H1 (cell line): ENCODE measurements around the gene COLEC12. TPM values are rescaled to one million over a fixed set of nuclear protein-coding genes. Genes with fewer than 3 reads are reported as not detected.

Experiments used
- CTCF ChIA-PET: fragments of 300-600 bp; sonication (Branson Sonifier 250); formaldehyde crosslinking; loops from one replicate; lab custom pipeline; 2021; ENCODE audit not compliant: partially characterized antibody; lab: Charles Lee
- POLR2A ChIA-PET: fragments of 300-600 bp; sonication (Branson Sonifier 250); formaldehyde crosslinking; loops from one replicate; lab custom pipeline; 2021; ENCODE audit warnings: inconsistent platforms; ENCODE audit not compliant: partially characterized antibody; lab: Charles Lee
- DNase-seq, 2 experiments: peaks; one replicate each; pipeline versions ENCODE4 v3.0.0 to v3.0.0-alpha.2; 2010 to 2022; ENCODE audit warnings: low spot score in 2 of 2, low read depth in 1 of 2, mixed read lengths in 1 of 2
- FAIRE-seq: peaks from 2 replicates; lab custom pipeline; 2011; peaks lifted over from hg19 to GRCh38; lab: Jason Lieb, UNC
- H2AFZ ChIP-seq: 2 replicates; pipeline ENCODE4 v1.8.1; 2012; ENCODE audit warnings: low read length, inconsistent platforms
- H2AK5ac ChIP-seq: 2 replicates; pipeline ENCODE4 v1.6.1; 2013; ENCODE audit warnings: low read depth, low read length
- H2BK120ac ChIP-seq: replicated peaks from 2 replicates; pipeline ENCODE3; 2013; ENCODE audit warnings: low read depth, low read length, inconsistent platforms
- H2BK12ac ChIP-seq: 2 replicates; pipeline ENCODE4 v1.6.1; 2013; ENCODE audit warnings: low read depth, low read length
- H2BK15ac ChIP-seq: 2 replicates; pipeline ENCODE4 v1.6.1; 2013; ENCODE audit warnings: low read length
- H2BK20ac ChIP-seq: 2 replicates; pipeline ENCODE4 v1.6.1; 2013; ENCODE audit warnings: low read length
- H2BK5ac ChIP-seq: 2 replicates; pipeline ENCODE4 v1.6.1; 2013; ENCODE audit warnings: low read depth, low read length
- H3K14ac ChIP-seq: 2 replicates; pipeline ENCODE4 v1.6.1; 2013; ENCODE audit warnings: inconsistent platforms; ENCODE audit not compliant: insufficient read length
- H3K18ac ChIP-seq: 2 replicates; pipeline ENCODE4 v1.6.1; 2013; ENCODE audit warnings: low read length; ENCODE audit errors: extremely low read depth
- H3K23ac ChIP-seq: 2 replicates; pipeline ENCODE4 v1.6.1; 2013; ENCODE audit warnings: inconsistent platforms; ENCODE audit not compliant: insufficient read length
- H3K23me2 ChIP-seq: 2 replicates; pipeline ENCODE4 v1.6.1; 2013; ENCODE audit warnings: low read depth, low read length
- H3K27ac ChIP-seq: 2 replicates; pipeline ENCODE4 v1.6.1; 2011; ENCODE audit warnings: low read depth, low read length, inconsistent platforms
- H3K27me3 ChIP-seq, 4 experiments: replicated peaks in 1 of 4; 1 replicate in 1 of 4; 2 replicates in 3 of 4; pipeline versions ENCODE4 v1.6.1 to v1.8.1; 2011 to 2013; ENCODE audit warnings: low read length in 3 of 4, mild to moderate bottlenecking in 3 of 4, inconsistent platforms in 2 of 4, mixed read lengths in 2 of 4, moderate library complexity in 1 of 4; ENCODE audit not compliant: control insufficient read depth in 3 of 4, insufficient read depth in 3 of 4; ENCODE audit errors: extremely low read depth in 1 of 4
- H3K36me3 ChIP-seq, 4 experiments: 2 replicates each; pipeline versions ENCODE4 v1.6.1 to v1.8.1; 2011 to 2013; ENCODE audit warnings: mild to moderate bottlenecking in 4 of 4, low read length in 3 of 4, moderate library complexity in 2 of 4, control low read depth in 1 of 4, inconsistent platforms in 1 of 4; ENCODE audit not compliant: insufficient read depth in 4 of 4, control insufficient read depth in 2 of 4
- H3K4ac ChIP-seq: replicated peaks from 2 replicates; pipeline ENCODE3; 2013; ENCODE audit warnings: low read length, low read depth, mixed read lengths, inconsistent platforms; ENCODE audit not compliant: insufficient read length
- H3K4me1 ChIP-seq, 4 experiments: replicated peaks in 1 of 4; 1 replicate in 1 of 4; 2 replicates in 3 of 4; pipeline versions ENCODE4 v1.6.1 to v1.8.1; 2011 to 2013; ENCODE audit warnings: low read length in 3 of 4, inconsistent platforms in 2 of 4, mixed read lengths in 1 of 4; ENCODE audit not compliant: insufficient read depth in 4 of 4, control insufficient read depth in 3 of 4
- H3K4me2 ChIP-seq, 2 experiments: 2 replicates each; pipeline versions ENCODE4 v1.6.1 to v1.8.1; 2011 to 2013; ENCODE audit warnings: low read depth in 2 of 2, low read length in 2 of 2, control low read depth in 1 of 2, inconsistent platforms in 1 of 2, mild to moderate bottlenecking in 1 of 2; ENCODE audit not compliant: insufficient read depth in 1 of 2
- H3K4me3 ChIP-seq, 4 experiments: fragments of 200-600, 300-600 bp in 1 of 4; sonication (generic), shearing (Covaris generic), sonication (Bioruptor Twin) in 1 of 4; 2 replicates each; pipeline versions ENCODE4 v1.5.1 to v1.8.1; 2011 to 2016; ENCODE audit warnings: low read length in 4 of 4, low read depth in 3 of 4, control low read depth in 2 of 4, inconsistent platforms in 2 of 4, mild to moderate bottlenecking in 2 of 4, mixed read lengths in 1 of 4, moderate library complexity in 1 of 4; ENCODE audit not compliant: insufficient read depth in 2 of 4; ENCODE audit errors: extremely low read depth in 1 of 4
- H3K56ac ChIP-seq: replicated peaks from 2 replicates; pipeline ENCODE3; 2013; ENCODE audit warnings: low read depth, mild to moderate bottlenecking, mixed read lengths, low read length, inconsistent platforms; ENCODE audit not compliant: insufficient read length
- H3K79me1 ChIP-seq: 2 replicates; pipeline ENCODE4 v1.6.1; 2013; ENCODE audit warnings: low read depth, low read length, control low read depth
- H3K79me2 ChIP-seq, 2 experiments: 2 replicates each; pipeline versions ENCODE4 v1.6.1 to v1.8.1; 2012 to 2013; ENCODE audit warnings: low read length in 2 of 2, mild to moderate bottlenecking in 2 of 2, inconsistent platforms in 1 of 2; ENCODE audit not compliant: insufficient read depth in 2 of 2, control insufficient read depth in 1 of 2
- H3K9ac ChIP-seq, 4 experiments: replicated peaks in 1 of 4; 1 replicate in 1 of 4; 2 replicates in 3 of 4; pipeline versions ENCODE4 v1.6.1 to v1.8.1; 2011 to 2013; ENCODE audit warnings: low read depth in 3 of 4, low read length in 3 of 4, control low read depth in 2 of 4, mild to moderate bottlenecking in 2 of 4, moderate library complexity in 2 of 4, inconsistent platforms in 1 of 4; ENCODE audit errors: extremely low read depth in 1 of 4
- H3K9me3 ChIP-seq, 2 experiments: 2 replicates each; pipeline versions ENCODE4 v1.6.1 to v1.8.1; 2012 to 2013; ENCODE audit warnings: mild to moderate bottlenecking in 2 of 2, moderate library complexity in 2 of 2, control low read depth in 1 of 2, inconsistent platforms in 1 of 2, low read depth in 1 of 2, low read length in 1 of 2, mixed read lengths in 1 of 2; ENCODE audit not compliant: insufficient read depth in 2 of 2
- H4K20me1 ChIP-seq, 2 experiments: replicated peaks in 1 of 2; 2 replicates each; pipeline versions ENCODE3 to v1.8.1; 2011 to 2013; ENCODE audit warnings: inconsistent platforms in 2 of 2, low read length in 2 of 2, mild to moderate bottlenecking in 1 of 2; ENCODE audit not compliant: insufficient read depth in 2 of 2, control insufficient read depth in 1 of 2
- H4K5ac ChIP-seq: 2 replicates; pipeline ENCODE4 v1.6.1; 2013; ENCODE audit warnings: low read length, low read depth, mixed read lengths, inconsistent platforms; ENCODE audit not compliant: insufficient read length
- H4K8ac ChIP-seq: 2 replicates; pipeline ENCODE4 v1.8.0; 2013; ENCODE audit warnings: mild to moderate bottlenecking, moderate library complexity, low read length, inconsistent platforms; ENCODE audit not compliant: insufficient read depth; ENCODE audit errors: extremely low read depth
- H4K91ac ChIP-seq: replicated peaks from 2 replicates; pipeline ENCODE3; 2013; ENCODE audit warnings: low read length, mixed read lengths, inconsistent platforms; ENCODE audit not compliant: insufficient read length
- CBX5 ChIP-seq: fragments of 300-800, 300-1000 bp; sonication (generic); IDR thresholded peaks from 2 replicates; pipeline ENCODE4 v1.7.1; 2016; ENCODE audit warnings: antibody characterized with exemption, low read length, low read depth
- CBX8 ChIP-seq: fragments of 300-800, 300-1000 bp; sonication (generic); IDR thresholded peaks from 2 replicates; pipeline ENCODE4 v1.7.1; 2016; ENCODE audit warnings: low read depth, low read length, borderline replicate concordance
- CHD1 ChIP-seq: IDR thresholded peaks from 2 replicates; pipeline ENCODE4 v1.6.1; 2012; ENCODE audit warnings: low read depth, low read length, improper control_type of control experiment
- CHD2 ChIP-seq: IDR thresholded peaks from 2 replicates; pipeline ENCODE4 v1.6.1; 2012; ENCODE audit warnings: low read length, improper control_type of control experiment
- CREB1 ChIP-seq: IDR thresholded peaks from 2 replicates; pipeline ENCODE4 v1.6.1; 2012; ENCODE audit warnings: inconsistent platforms
- CTBP2 ChIP-seq: IDR thresholded peaks from 2 replicates; pipeline ENCODE4 v1.7.0; 2011; ENCODE audit warnings: borderline replicate concordance, mild to moderate bottlenecking, moderate library complexity, mixed read lengths, low read length; ENCODE audit not compliant: insufficient read depth, insufficient read length
- JUN ChIP-seq: IDR thresholded peaks from 2 replicates; pipeline ENCODE4 v1.6.1; 2011; ENCODE audit warnings: low read depth, mild to moderate bottlenecking, improper control_type of control experiment, low read length
- JUND ChIP-seq: IDR thresholded peaks from 2 replicates; pipeline ENCODE4 v1.6.1; 2011; ENCODE audit warnings: mild to moderate bottlenecking, improper control_type of control experiment, low read length
- MAFK ChIP-seq: IDR thresholded peaks from 2 replicates; pipeline ENCODE4 v1.6.1; 2012; ENCODE audit warnings: low read depth, mild to moderate bottlenecking, improper control_type of control experiment, low read length
- RAD21 ChIP-seq, 2 experiments: IDR thresholded peaks in 1 of 2; conservative IDR thresholded peaks in 1 of 2; 2 replicates each; pipeline ENCODE4 v1.6.1; 2011; ENCODE audit warnings: low read depth in 2 of 2, low read length in 2 of 2, improper control_type of control experiment in 1 of 2, inconsistent platforms in 1 of 2, mild to moderate bottlenecking in 1 of 2, moderate library complexity in 1 of 2
- SAP30 ChIP-seq: fragments of 300-600 bp; sonication (generic); IDR thresholded peaks from 2 replicates; pipeline ENCODE4 v1.7.1; 2012; ENCODE audit warnings: low read length, moderate library complexity, mild to moderate bottlenecking, inconsistent platforms; ENCODE audit not compliant: insufficient read depth, insufficient replicate concordance
- SRF ChIP-seq: IDR thresholded peaks from 2 replicates; pipeline ENCODE4 v1.6.1; 2011; ENCODE audit warnings: mild to moderate bottlenecking, low read depth, low read length, moderate library complexity
- TAF1 ChIP-seq: IDR thresholded peaks from 2 replicates; pipeline ENCODE4 v1.6.1; 2011; ENCODE audit warnings: mild to moderate bottlenecking, low read depth, low read length
- YY1 ChIP-seq: IDR thresholded peaks from 2 replicates; pipeline ENCODE4 v1.6.1; 2011; ENCODE audit warnings: low read depth, mild to moderate bottlenecking, low read length
- WGBS, 2 experiments: shearing (Covaris generic) in 1 of 2; methylation state at CpG; one replicate each; pipeline versions ENCODE4 v1.1.6 to v1.1.7; 2013 to 2015; ENCODE audit warnings: low lambda C conversion rate in 2 of 2, mixed read lengths in 2 of 2, inconsistent platforms in 1 of 2, low coverage in 1 of 2, missing lambda C conversion rate in 1 of 2; ENCODE audit not compliant: insufficient replicate concordance in 2 of 2, insufficient coverage in 1 of 2, insufficient read length in 1 of 2; ENCODE audit errors: extremely low coverage in 1 of 2, missing lambda C conversion rate in 1 of 2; 5-methylcytosine and 5-hydroxymethylcytosine counted together
- polyA plus RNA-seq, 7 experiments: library from polyadenylated mRNA; depleted of rRNA in 3 of 7; stranded (reverse) in 5 of 7; unstranded in 2 of 7; fragments of >200 nt in 5 of 7; fragments of 200-250 nt in 2 of 7; gene quantifications; 1 replicate in 5 of 7; 2 replicates in 1 of 7; 4 replicates in 1 of 7; pipeline versions ENCODE4 v1.2.1 to v1.2.3, GENCODE V29; 2011 to 2013; ENCODE audit warnings: missing spikeins in 2 of 7, mixed read lengths in 2 of 7
- total RNA-seq: library from RNA; stranded (reverse); fragmentation: NEBNext Ultra II Directional; extraction: Animal tissue kit (Norgen Biotek cat#: 25700); gene quantifications from 2 replicates; pipeline ENCODE4 v1.2.1, GENCODE V29; 2021
- TF ChIP-seq, protein P1 (sequence below): IDR thresholded peaks from 2 replicates; pipeline ENCODE4 v1.6.1; 2011; ENCODE audit warnings: low read depth, mild to moderate bottlenecking, low read length; ENCODE audit not compliant: insufficient read depth

Gene COLEC12
- total and polyA plus RNA-seq, 2 of the 8 experiments (the other 6 are each of a cell fraction or from before 2014, with no cell fraction given): 0.44 to 2.3 TPM

DNA sequence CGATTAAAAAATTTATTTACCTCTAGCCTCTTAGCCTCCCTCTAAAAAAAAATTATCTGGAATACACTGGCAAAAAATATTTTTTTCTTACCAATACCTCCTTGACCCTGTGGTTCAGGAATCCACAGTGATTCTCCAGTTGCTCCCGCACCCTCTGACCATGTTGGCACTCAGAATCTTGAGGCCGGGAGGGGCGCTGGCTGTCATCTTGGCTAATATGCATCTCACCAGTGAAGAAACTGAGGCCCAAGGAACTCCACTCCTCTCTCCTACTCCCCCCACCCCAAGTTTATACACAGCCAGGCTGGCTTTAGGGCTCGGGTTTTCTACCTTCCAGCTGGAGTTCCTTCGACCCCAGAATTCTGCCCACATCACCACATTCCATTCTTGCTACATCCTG lies 134.8 kb downstream of the COLEC12 start:
- Histone ChIP-seq H4K20me1 (no peaks in the 10 kb centered on the region), H3K4me1 (peaks cover 5 to 19% (median 15%) of the 10 kb centered on the region in 4 experiments), H2AFZ (no peak overlapping the region), H3K4me2 (no peak overlapping the region), H3K36me3 (no peaks in the 10 kb centered on the region), H2BK12ac (no peak overlapping the region), H2BK5ac (no peak overlapping the region), H2AK5ac (no peak overlapping the region), H3K27ac (no peak overlapping the region), H3K79me2 (no peaks in the 10 kb centered on the region), H3K4me3 (no peak overlapping the region), H2BK20ac (no peak overlapping the region), H2BK120ac (no peak overlapping the region), H3K79me1 (no peaks in the 10 kb centered on the region), H4K5ac (no peak overlapping the region), H3K9me3 (no peaks in the 10 kb centered on the region), H3K18ac (no peak overlapping the region), H2BK15ac (no peak overlapping the region), H3K23me2 (no peaks in the 10 kb centered on the region), H4K8ac (no peak overlapping the region), H3K56ac (no peak overlapping the region), H3K4ac (peak overlapping the region; percentile 39), H3K9ac (no peak overlapping the region), H3K14ac (no peak overlapping the region), H3K27me3 (no peaks in the 10 kb centered on the region), H4K91ac (no peak overlapping the region), H3K23ac (no peak overlapping the region)
- POLR2A ChIA-PET: no interaction called here
- DNase-seq (no peak), FAIRE-seq (no peak)
- CTCF ChIA-PET: interaction anchor here (0.7 to 1.5 kb wide), 3 partner anchors 15 to 1713 kb away, joined by 3 to 4 read pairs (median 3); no protein-coding TSS in a partner anchor
- WGBS, 2 experiments: 94% methylated on average over 6 of the region's 6 CpGs; no CpG with 5 or more reads in 1 of the 2 experiments
- TF ChIP-seq JUN (no peak), YY1 (no peak), CTBP2 (no peak), CREB1 (no peak), SRF (no peak), TAF1 (no peak), CHD1 (no peak), CHD2 (no peak), CBX5 (no peak), RAD21 (IDR thresholded peaks at IDR 0.05 in 1 of 2, conservative IDR thresholded peaks at IDR 0.05 in 1 of 2; ENCODE audit: low read depth in 2 of 2, low read length in 2 of 2) (no peak), MAFK (no peak), JUND (no peak), CBX8 (no peak), SAP30 (no peak)
- TF ChIP-seq, protein P1, sequence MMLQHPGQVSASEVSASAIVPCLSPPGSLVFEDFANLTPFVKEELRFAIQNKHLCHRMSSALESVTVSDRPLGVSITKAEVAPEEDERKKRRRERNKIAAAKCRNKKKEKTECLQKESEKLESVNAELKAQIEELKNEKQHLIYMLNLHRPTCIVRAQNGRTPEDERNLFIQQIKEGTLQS: no peak
